Suprapubic skin (tissue), 4 donors: ENCODE results near the gene L1CAM.

Experiments used
- EP300 ChIP-seq: sonication (generic); formaldehyde crosslinking; IDR thresholded peaks from one replicate; pipeline ENCODE4 v1.6.1; 2017; ENCODE audit warnings: antibody characterized with exemption
- POLR2A ChIP-seq, 2 donors: fragments of 450-650 bp; IDR thresholded peaks; one replicate each; pipeline ENCODE4 v1.6.1; 2017; ENCODE audit warnings: antibody characterized with exemption in 2 of 2, mild to moderate bottlenecking in 2 of 2, moderate library complexity in 2 of 2
- POLR2AphosphoS5 ChIP-seq, 3 donors: sonication (generic); formaldehyde crosslinking; IDR thresholded peaks; one replicate each; pipeline ENCODE4 v1.6.1; 2017; ENCODE audit warnings: antibody characterized with exemption in 3 of 3
- TF ChIP-seq, protein P1 (sequence below), 2 donors: fragments of 200-600 bp in 1 of 2; fragments of 450-650 bp in 1 of 2; sonication (generic) in 1 of 2; IDR thresholded peaks; one replicate each; pipeline ENCODE4 v1.5.1; 2016 to 2019; ENCODE audit warnings: antibody characterized with exemption in 2 of 2, mild to moderate bottlenecking in 1 of 2, moderate library complexity in 1 of 2

- TF ChIP-seq EP300 (no peak), POLR2A (IDR thresholded peaks at IDR 0.05) (no peak), POLR2AphosphoS5 (IDR thresholded peaks at IDR 0.05) (no peak)
- TF ChIP-seq, protein P1, sequence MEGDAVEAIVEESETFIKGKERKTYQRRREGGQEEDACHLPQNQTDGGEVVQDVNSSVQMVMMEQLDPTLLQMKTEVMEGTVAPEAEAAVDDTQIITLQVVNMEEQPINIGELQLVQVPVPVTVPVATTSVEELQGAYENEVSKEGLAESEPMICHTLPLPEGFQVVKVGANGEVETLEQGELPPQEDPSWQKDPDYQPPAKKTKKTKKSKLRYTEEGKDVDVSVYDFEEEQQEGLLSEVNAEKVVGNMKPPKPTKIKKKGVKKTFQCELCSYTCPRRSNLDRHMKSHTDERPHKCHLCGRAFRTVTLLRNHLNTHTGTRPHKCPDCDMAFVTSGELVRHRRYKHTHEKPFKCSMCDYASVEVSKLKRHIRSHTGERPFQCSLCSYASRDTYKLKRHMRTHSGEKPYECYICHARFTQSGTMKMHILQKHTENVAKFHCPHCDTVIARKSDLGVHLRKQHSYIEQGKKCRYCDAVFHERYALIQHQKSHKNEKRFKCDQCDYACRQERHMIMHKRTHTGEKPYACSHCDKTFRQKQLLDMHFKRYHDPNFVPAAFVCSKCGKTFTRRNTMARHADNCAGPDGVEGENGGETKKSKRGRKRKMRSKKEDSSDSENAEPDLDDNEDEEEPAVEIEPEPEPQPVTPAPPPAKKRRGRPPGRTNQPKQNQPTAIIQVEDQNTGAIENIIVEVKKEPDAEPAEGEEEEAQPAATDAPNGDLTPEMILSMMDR (IDR thresholded peaks at IDR 0.05) = no peak
Observed at GRCh38 chrX:153926858-153927671, 41.1 kb upstream of the L1CAM start.
